T-helper 1 cell treated with Interleukin-12 subunit alpha and Interleukin-12 subunit beta and Interleukin-4 antibody, amounts not matched to agents 30 μg/mL and 1 μg/mL, for 36 hours (primary cell): ENCODE results near the gene RPL7L1.
"Not testable (repeated sequence)": the region's sequence is repeated elsewhere in the genome, so short reads cannot be mapped to it uniquely, and the experiment has no call there.

Source experiments
- H3K27ac Mint-ChIP-seq: one replicate; pipeline ENCODE4 v1.8.0; 2021; ENCODE audit warnings: mild to moderate bottlenecking, mixed read lengths
- H3K27me3 Mint-ChIP-seq: one replicate; pipeline ENCODE4 v1.8.0; 2021; ENCODE audit warnings: low read depth, mixed read lengths
- H3K36me3 Mint-ChIP-seq: one replicate; pipeline ENCODE4 v1.8.0; 2021; ENCODE audit warnings: low read depth, mixed read lengths
- H3K4me1 Mint-ChIP-seq: one replicate; pipeline ENCODE4 v1.8.0; 2021; ENCODE audit warnings: low read depth, mixed read lengths
- H3K4me3 Mint-ChIP-seq: one replicate; pipeline ENCODE4 v1.8.0; 2021; ENCODE audit warnings: mild to moderate bottlenecking, moderate library complexity, mixed read lengths
- H3K9me3 Mint-ChIP-seq: one replicate; pipeline ENCODE4 v1.8.0; 2021; ENCODE audit warnings: mixed read lengths

The RPL7L1 gene

GRCh38 chr6:42902429-42903263, 23.2 kb downstream of the RPL7L1 start:
- peaks cover 15% of the 10 kb centered on the region for H3K4me1 Mint-ChIP-seq
- not testable (repeated sequence) for H3K27ac Mint-ChIP-seq, H3K36me3 Mint-ChIP-seq, H3K9me3 Mint-ChIP-seq, H3K27me3 Mint-ChIP-seq, H3K4me3 Mint-ChIP-seq

GRCh38 chr6:42904467-42904866, 25.1 kb downstream of the RPL7L1 start:
- Mint-ChIP-seq H3K27me3 (no peaks in the 10 kb centered on the region), H3K27ac (no peak overlapping the region), H3K4me3 (no peak overlapping the region)

GRCh38 chr6:42907336-42907735, 27.9 kb downstream of the RPL7L1 start:
- Mint-ChIP-seq H3K4me3 (no peak overlapping the region), H3K9me3 (no peaks in the 10 kb centered on the region), H3K4me1 (peaks cover 5% of the 10 kb centered on the region), H3K27me3 (peaks cover 8% of the 10 kb centered on the region), H3K27ac (no peak overlapping the region), H3K36me3 (no peaks in the 10 kb centered on the region)

More at GRCh38 chr6:42904467-42904866, 25.1 kb downstream of the RPL7L1 start:
- H3K36me3 Mint-ChIP-seq: no peaks in the 10 kb centered on the region
- no peaks in the 10 kb centered on the region for H3K9me3 Mint-ChIP-seq
- peaks cover 10% of the 10 kb centered on the region for H3K4me1 Mint-ChIP-seq

- no peak overlapping the region for H3K4me3 Mint-ChIP-seq
- peaks cover 4% of the 10 kb centered on the region for H3K4me1 Mint-ChIP-seq
- H3K36me3 Mint-ChIP-seq: no peaks in the 10 kb centered on the region
- H3K9me3 Mint-ChIP-seq: no peaks in the 10 kb centered on the region
- peaks cover 10% of the 10 kb centered on the region for H3K27me3 Mint-ChIP-seq
- H3K27ac Mint-ChIP-seq: no peak overlapping the region
Measured at GRCh38 chr6:42909835-42910234, 30.4 kb downstream of the RPL7L1 start.

GRCh38 chr6:42911171-42912021, 32.0 kb downstream of the RPL7L1 start:
- Mint-ChIP-seq H3K4me3 (no peak overlapping the region), H3K27me3 (peaks cover 10% of the 10 kb centered on the region), H3K9me3 (no peaks in the 10 kb centered on the region), H3K36me3 (no peaks in the 10 kb centered on the region), H3K4me1 (peaks cover 4% of the 10 kb centered on the region), H3K27ac (no peak overlapping the region)

GRCh38 chr6:42914546-42914945, 35.1 kb downstream of the RPL7L1 start:
- no peak overlapping the region for H3K4me3 Mint-ChIP-seq
- H3K27me3 Mint-ChIP-seq: peaks cover 10% of the 10 kb centered on the region
- H3K9me3 Mint-ChIP-seq: no peaks in the 10 kb centered on the region
- peaks cover 4% of the 10 kb centered on the region for H3K4me1 Mint-ChIP-seq
- no peaks in the 10 kb centered on the region for H3K36me3 Mint-ChIP-seq
- H3K27ac Mint-ChIP-seq: no peak overlapping the region

GRCh38 chr6:42915732-42916131, 36.3 kb downstream of the RPL7L1 start, which contains the start of gene PTCRA:
TSS of gene PTCRA (plus strand) at chr6:42916053. CDS start at chr6:42916070, 17 bp downstream.
- Mint-ChIP-seq H3K36me3 (no peaks in the 10 kb centered on the region), H3K9me3 (no peaks in the 10 kb centered on the region), H3K4me3 (no peak within 1 kb of the TSS), H3K27me3 (peaks cover 10% of the 10 kb centered on the region), H3K4me1 (peaks cover 4% of the 10 kb centered on the region), H3K27ac (no peak within 1 kb of the TSS)

- H3K36me3 Mint-ChIP-seq: no peaks in the 10 kb centered on the region
- no peaks in the 10 kb centered on the region for H3K9me3 Mint-ChIP-seq
- no peak overlapping the region for H3K27ac Mint-ChIP-seq
- peaks cover 6% of the 10 kb centered on the region for H3K27me3 Mint-ChIP-seq
- H3K4me1 Mint-ChIP-seq: peaks cover 1% of the 10 kb centered on the region
- no peak overlapping the region for H3K4me3 Mint-ChIP-seq
Measured at GRCh38 chr6:42916288-42916687, 36.9 kb downstream of the RPL7L1 start.

- Mint-ChIP-seq H3K36me3 (no peaks in the 10 kb centered on the region), H3K27me3 (peaks cover 4% of the 10 kb centered on the region), H3K9me3 (no peaks in the 10 kb centered on the region), H3K4me3 (no peak overlapping the region), H3K27ac (no peak overlapping the region), H3K4me1 (no peaks in the 10 kb centered on the region)
Measured at GRCh38 chr6:42921801-42922200, 42.4 kb downstream of the RPL7L1 start.

- peaks cover 2% of the 10 kb centered on the region for H3K36me3 Mint-ChIP-seq
- H3K27me3 Mint-ChIP-seq: peaks cover 4% of the 10 kb centered on the region
- H3K4me3 Mint-ChIP-seq: no peak overlapping the region
- peaks cover 4% of the 10 kb centered on the region for H3K4me1 Mint-ChIP-seq
- no peaks in the 10 kb centered on the region for H3K9me3 Mint-ChIP-seq
- no peak overlapping the region for H3K27ac Mint-ChIP-seq
Measured at GRCh38 chr6:42923666-42924065, 44.2 kb downstream of the RPL7L1 start.

GRCh38 chr6:42925248-42925857, 45.9 kb downstream of the RPL7L1 start:
- Mint-ChIP-seq H3K27me3 (peaks cover 4% of the 10 kb centered on the region), H3K36me3 (peaks cover 5% of the 10 kb centered on the region), H3K27ac (no peak overlapping the region), H3K9me3 (no peaks in the 10 kb centered on the region), H3K4me3 (no peak overlapping the region), H3K4me1 (peaks cover 9% of the 10 kb centered on the region)

- H3K9me3 Mint-ChIP-seq: no peaks in the 10 kb centered on the region
- peaks cover 31% of the 10 kb centered on the region for H3K4me1 Mint-ChIP-seq
- H3K36me3 Mint-ChIP-seq: peaks cover 29% of the 10 kb centered on the region
- peak within 1 kb of the TSS; percentile 97 for H3K4me3 Mint-ChIP-seq
- H3K27me3 Mint-ChIP-seq: no peaks in the 10 kb centered on the region
- H3K27ac Mint-ChIP-seq: peak within 1 kb of the TSS; percentile 98
Measured at GRCh38 chr6:42928986-42929820, 49.8 kb downstream of the RPL7L1 start, which contains the start of gene CNPY3. TSS of gene CNPY3 (plus strand) at chr6:42929480. CDS start at chr6:42929571, 91 bp downstream.

- Mint-ChIP-seq H3K27ac (peak overlapping the region; percentile 98), H3K4me1 (peaks cover 31% of the 10 kb centered on the region), H3K4me3 (peak overlapping the region; percentile 97), H3K36me3 (peaks cover 29% of the 10 kb centered on the region), H3K9me3 (no peaks in the 10 kb centered on the region), H3K27me3 (no peaks in the 10 kb centered on the region)
Measured at GRCh38 chr6:42929821-42930360, 50.5 kb downstream of the RPL7L1 start.
